Measurements from ENCODE around the gene PARM1. TPM values are rescaled to one million over a fixed set of nuclear protein-coding genes. Genes with fewer than 3 reads are reported as not detected.

The PARM1 gene
- total RNA-seq, 4 donors from 2014 or later: 12.9 to 25.7 (median 24.1) TPM

DNA sequence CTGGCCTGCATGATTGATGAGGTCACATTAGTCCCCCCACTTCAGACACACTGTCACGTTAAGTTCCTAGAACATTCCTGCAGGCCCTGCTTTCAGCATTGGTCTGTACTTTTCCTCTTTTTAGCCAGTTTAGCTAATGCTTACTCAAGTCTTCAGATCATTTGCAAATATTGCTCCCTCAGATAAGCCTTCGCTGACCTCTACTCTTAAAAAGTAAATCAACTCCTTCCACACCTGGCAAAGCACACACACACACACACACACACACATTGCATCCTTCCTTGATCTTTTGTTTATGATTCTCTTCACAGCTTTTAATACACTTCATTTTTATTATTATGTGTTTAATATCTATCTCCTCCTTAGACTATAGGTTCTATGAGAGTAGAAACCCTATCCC is 31.4 kb downstream of the PARM1 start:
- H3K36me3 ChIP-seq: no peaks in the 10 kb centered on the region
- DNase-seq (ENCODE audit: extremely low spot score): no peak
- no peak overlapping the region for H3K4me3 ChIP-seq
- H3K27ac ChIP-seq (replicated peaks in 1 of 4): no peak overlapping the region
- peaks cover 9 to 14% (median 10%) of the 10 kb centered on the region in 4 donors for H3K4me1 ChIP-seq
- intact Hi-C loops (cut with DNase I): no loop called here
- H3K9me3 ChIP-seq: peaks cover 0 to 11% (median 3%) of the 10 kb centered on the region in 4 donors
- no peaks in the 10 kb centered on the region for H3K27me3 ChIP-seq
- no peak for TF ChIP-seq POLR2AphosphoS5 (IDR thresholded peaks at IDR 0.05)
- TF ChIP-seq, protein P1, sequence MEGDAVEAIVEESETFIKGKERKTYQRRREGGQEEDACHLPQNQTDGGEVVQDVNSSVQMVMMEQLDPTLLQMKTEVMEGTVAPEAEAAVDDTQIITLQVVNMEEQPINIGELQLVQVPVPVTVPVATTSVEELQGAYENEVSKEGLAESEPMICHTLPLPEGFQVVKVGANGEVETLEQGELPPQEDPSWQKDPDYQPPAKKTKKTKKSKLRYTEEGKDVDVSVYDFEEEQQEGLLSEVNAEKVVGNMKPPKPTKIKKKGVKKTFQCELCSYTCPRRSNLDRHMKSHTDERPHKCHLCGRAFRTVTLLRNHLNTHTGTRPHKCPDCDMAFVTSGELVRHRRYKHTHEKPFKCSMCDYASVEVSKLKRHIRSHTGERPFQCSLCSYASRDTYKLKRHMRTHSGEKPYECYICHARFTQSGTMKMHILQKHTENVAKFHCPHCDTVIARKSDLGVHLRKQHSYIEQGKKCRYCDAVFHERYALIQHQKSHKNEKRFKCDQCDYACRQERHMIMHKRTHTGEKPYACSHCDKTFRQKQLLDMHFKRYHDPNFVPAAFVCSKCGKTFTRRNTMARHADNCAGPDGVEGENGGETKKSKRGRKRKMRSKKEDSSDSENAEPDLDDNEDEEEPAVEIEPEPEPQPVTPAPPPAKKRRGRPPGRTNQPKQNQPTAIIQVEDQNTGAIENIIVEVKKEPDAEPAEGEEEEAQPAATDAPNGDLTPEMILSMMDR (IDR thresholded peaks at IDR 0.05): no peak
- no peak for TF ChIP-seq POLR2A (IDR thresholded peaks at IDR 0.05; ENCODE audit: low read depth)
- TF ChIP-seq EP300 (IDR thresholded peaks at IDR 0.05): no peak
- 76% methylated on average over 2 of the region's 2 CpGs for WGBS

DNA sequence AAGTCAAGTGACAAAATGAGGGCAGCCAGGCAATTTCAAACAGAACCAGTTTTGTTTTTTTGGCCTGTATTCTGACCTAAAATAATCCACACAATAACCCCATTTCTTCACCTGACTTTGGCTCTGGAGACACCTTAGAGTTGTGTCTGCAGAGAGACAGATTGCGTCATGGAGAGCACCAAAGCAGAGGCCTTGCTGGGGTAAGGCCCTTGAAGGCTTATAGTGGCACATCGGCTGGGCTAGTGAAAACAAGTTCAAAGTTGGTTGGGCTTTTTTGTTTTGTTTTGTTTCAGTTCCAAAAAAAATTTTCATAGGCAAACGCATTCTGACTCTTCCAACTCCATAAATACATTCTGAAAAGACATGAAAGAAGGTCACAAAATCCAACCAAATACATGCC is 34.4 kb downstream of the PARM1 start:
- no peaks in the 10 kb centered on the region for H3K27me3 ChIP-seq
- H3K4me1 ChIP-seq: peaks cover 9 to 20% (median 11%) of the 10 kb centered on the region in 4 donors
- no peak for TF ChIP-seq POLR2AphosphoS5 (IDR thresholded peaks at IDR 0.05)
- TF ChIP-seq, protein P1 (IDR thresholded peaks at IDR 0.05): no peak
- no peak for TF ChIP-seq EP300 (IDR thresholded peaks at IDR 0.05)
- TF ChIP-seq POLR2A (IDR thresholded peaks at IDR 0.05; ENCODE audit: low read depth): no peak
- no peaks in the 10 kb centered on the region for H3K36me3 ChIP-seq
- 45% methylated on average over 3 of the region's 3 CpGs for WGBS
- H3K27ac ChIP-seq (replicated peaks in 1 of 4): no peak overlapping the region
- intact Hi-C loops (cut with DNase I): no loop called here
- no peak overlapping the region for H3K4me3 ChIP-seq
- H3K9me3 ChIP-seq: no peaks in the 10 kb centered on the region
- DNase-seq (ENCODE audit: extremely low spot score): no peak

DNA sequence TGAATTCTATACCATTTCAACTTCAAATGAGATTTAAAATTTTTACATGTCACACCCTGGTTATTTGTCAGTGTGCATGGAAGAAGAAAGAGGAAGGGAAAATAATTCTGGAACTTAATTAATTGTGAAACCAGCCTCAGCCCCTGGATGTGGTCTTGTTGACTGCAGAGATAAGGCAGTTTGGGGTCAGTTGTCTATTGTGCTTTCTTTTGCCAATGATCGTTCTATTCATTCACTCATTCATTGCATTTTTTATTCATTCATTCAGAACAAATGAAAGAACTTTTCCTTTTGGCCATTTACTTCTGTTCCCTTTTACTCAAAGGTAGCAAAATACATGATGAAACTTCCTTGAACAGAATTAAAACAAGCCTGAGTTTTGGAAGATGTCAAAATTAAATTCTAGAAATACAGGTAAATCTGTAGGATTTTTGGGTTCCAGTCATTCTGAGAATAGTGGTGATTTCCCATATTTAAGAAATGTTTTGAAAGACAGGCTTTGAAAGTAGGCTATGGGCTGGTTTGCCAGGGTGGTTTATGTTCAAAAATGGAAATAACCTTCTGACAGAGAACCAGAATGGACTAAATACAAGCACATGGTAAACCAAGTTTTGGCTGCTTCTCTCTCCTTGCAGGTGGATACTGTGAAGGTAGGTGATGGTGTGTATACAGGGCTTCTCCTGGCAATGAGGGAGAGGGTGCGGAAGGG is 35.7 kb downstream of the PARM1 start:
- H3K36me3 ChIP-seq: no peaks in the 10 kb centered on the region
- DNase-seq (ENCODE audit: extremely low spot score): no peak
- peaks cover 9 to 20% (median 11%) of the 10 kb centered on the region in 4 donors for H3K4me1 ChIP-seq
- WGBS: 81% methylated on average over 2 of the region's 2 CpGs
- H3K27me3 ChIP-seq: no peaks in the 10 kb centered on the region
- no peak overlapping the region for H3K4me3 ChIP-seq
- no peaks in the 10 kb centered on the region for H3K9me3 ChIP-seq
- TF ChIP-seq POLR2A (IDR thresholded peaks at IDR 0.05; ENCODE audit: low read depth) (no peak), POLR2AphosphoS5 (IDR thresholded peaks at IDR 0.05) (no peak), EP300 (IDR thresholded peaks at IDR 0.05) (no peak)
- TF ChIP-seq, protein P1 (IDR thresholded peaks at IDR 0.05): no peak
- H3K27ac ChIP-seq (replicated peaks in 1 of 4): no peak overlapping the region
- intact Hi-C loops (cut with DNase I): no loop called here

DNA sequence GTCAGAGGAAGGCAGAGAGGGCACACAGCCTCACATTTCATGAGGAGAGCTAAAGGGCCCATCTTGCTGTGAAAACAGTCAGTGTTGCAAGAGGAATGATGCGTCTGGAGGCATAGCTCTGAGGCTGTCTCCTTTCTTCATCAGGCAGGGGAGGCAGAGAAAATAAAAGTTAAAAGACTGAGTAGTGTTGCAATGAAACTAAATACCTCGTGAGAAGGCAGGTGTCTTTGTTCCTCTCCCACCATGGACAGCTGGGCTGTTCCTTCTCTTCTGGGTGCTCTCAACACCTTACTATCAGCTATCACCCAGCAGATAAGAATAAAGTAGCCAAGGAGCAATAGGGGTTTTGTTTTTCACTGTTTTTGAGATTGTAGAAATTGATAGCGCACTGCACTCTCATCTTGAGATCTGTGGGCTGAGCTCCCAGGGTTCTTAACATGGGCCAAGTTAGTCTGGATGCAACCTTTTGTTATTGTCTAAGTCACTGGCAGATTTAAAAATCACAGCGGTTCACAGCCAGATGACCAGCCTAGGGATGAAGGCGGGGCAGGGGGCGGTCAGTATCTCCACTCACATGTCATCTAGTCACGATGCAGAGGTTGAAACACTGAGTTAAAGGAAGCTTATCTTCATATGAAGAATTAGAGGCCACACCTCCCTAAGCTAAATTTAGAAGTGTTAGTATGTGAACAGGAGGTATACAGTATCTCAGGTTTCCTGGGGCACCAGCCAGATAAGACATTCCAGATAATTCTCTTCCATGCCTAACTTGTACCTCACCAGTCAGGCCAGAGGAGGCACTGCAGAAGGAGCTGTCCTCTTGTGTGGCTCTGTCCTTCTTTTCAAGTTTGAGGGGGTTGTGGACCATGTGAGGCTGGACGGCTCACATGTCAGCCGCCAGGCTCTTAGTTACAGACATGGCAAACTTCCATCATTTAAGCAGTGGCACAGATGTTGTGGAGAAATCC is 36.9 kb downstream of the PARM1 start:
- no peak for DNase-seq (ENCODE audit: extremely low spot score)
- H3K36me3 ChIP-seq: no peaks in the 10 kb centered on the region
- 79% methylated on average over 9 of the region's 9 CpGs for WGBS
- H3K27ac ChIP-seq (replicated peaks in 1 of 4): no peak overlapping the region
- H3K27me3 ChIP-seq: no peaks in the 10 kb centered on the region
- H3K4me1 ChIP-seq: peaks cover 9 to 20% (median 11%) of the 10 kb centered on the region in 4 donors
- no peak overlapping the region for H3K4me3 ChIP-seq
- intact Hi-C loops (cut with DNase I): no loop called here
- H3K9me3 ChIP-seq: no peaks in the 10 kb centered on the region
- TF ChIP-seq POLR2A (IDR thresholded peaks at IDR 0.05; ENCODE audit: low read depth) (no peak), POLR2AphosphoS5 (IDR thresholded peaks at IDR 0.05) (no peak), EP300 (IDR thresholded peaks at IDR 0.05) (no peak)
- TF ChIP-seq, protein P1 (IDR thresholded peaks at IDR 0.05): peak in 1 of 3 experiments; percentile 5

Measured in esophagus muscularis mucosa (tissue), 4 donors.